ENCODE measurements around the gene FRY. TPM values are rescaled to one million over a fixed set of nuclear protein-coding genes. Genes with fewer than 3 reads are reported as not detected.
"Not testable (repeated sequence)": the region's sequence is repeated elsewhere in the genome, so short reads cannot be mapped to it uniquely, and the experiment has no call there.

The FRY gene
- 100 to 1,000 TPM; 122 to 165 TPM for total RNA-seq

GRCh38 chr13:32031025-32031814, at the start of gene FRY:
Gene FRY, plus strand, starts transcription at chr13:32031774. Its CDS starts 22 bp downstream, at chr13:32031796.
- ATAC-seq (ENCODE audit: insufficient number of reproducible peaks, low FRiP score, low read depth) (no peak), DNase-seq (ENCODE audit: low spot score) (peak; percentile 8)
- TF ChIP-seq, protein P1, sequence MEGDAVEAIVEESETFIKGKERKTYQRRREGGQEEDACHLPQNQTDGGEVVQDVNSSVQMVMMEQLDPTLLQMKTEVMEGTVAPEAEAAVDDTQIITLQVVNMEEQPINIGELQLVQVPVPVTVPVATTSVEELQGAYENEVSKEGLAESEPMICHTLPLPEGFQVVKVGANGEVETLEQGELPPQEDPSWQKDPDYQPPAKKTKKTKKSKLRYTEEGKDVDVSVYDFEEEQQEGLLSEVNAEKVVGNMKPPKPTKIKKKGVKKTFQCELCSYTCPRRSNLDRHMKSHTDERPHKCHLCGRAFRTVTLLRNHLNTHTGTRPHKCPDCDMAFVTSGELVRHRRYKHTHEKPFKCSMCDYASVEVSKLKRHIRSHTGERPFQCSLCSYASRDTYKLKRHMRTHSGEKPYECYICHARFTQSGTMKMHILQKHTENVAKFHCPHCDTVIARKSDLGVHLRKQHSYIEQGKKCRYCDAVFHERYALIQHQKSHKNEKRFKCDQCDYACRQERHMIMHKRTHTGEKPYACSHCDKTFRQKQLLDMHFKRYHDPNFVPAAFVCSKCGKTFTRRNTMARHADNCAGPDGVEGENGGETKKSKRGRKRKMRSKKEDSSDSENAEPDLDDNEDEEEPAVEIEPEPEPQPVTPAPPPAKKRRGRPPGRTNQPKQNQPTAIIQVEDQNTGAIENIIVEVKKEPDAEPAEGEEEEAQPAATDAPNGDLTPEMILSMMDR (IDR thresholded peaks at IDR 0.05) = peak; percentile 8
- Histone ChIP-seq H3K27me3 (replicated peaks; ENCODE audit: insufficient read depth) (no peaks in the 10 kb centered on the region), H3K36me3 (no peaks in the 10 kb centered on the region), H3K4me3 (peak within 1 kb of the TSS; percentile 89), H3K27ac (peak within 1 kb of the TSS; percentile 40 to 77), H3K9me3 (no peaks in the 10 kb centered on the region), H3K4me1 (ENCODE audit: control insufficient read depth in 1 of 2, low read depth in 2 of 2) (peaks cover 12 to 37% of the 10 kb centered on the region in 2 donors)

DNA sequence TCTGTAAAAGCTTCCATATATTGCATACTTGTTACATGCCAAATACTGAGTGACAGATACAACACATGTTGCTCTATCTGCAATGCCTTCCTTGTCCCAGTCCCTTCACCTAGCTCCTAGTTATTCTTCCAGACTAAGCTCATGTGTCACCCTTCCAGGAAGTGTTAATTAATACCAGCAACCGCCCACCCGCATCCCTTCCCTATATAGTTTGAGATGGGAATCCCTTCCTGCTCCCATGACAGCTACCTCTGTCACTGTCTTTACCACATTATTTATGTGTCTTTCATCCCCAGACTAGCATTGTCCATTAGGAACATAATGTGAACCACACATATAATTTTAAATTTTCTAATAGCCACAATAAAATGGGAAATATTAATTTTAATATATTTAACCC, 49.5 kb upstream of the FRY start:
- Histone ChIP-seq H3K4me1 (ENCODE audit: control insufficient read depth in 1 of 2, low read depth in 2 of 2) (peaks cover 0 to 6% of the 10 kb centered on the region in 2 donors), H3K36me3 (no peaks in the 10 kb centered on the region), H3K4me3 (no peak overlapping the region), H3K9me3 (no peaks in the 10 kb centered on the region), H3K27me3 (replicated peaks; ENCODE audit: insufficient read depth) (no peaks in the 10 kb centered on the region), H3K27ac (no peak overlapping the region)
- ATAC-seq (ENCODE audit: insufficient number of reproducible peaks, low FRiP score, low read depth) (no peak), DNase-seq (ENCODE audit: low spot score) (no peak)
- TF ChIP-seq, protein P1 (IDR thresholded peaks at IDR 0.05) = no peak

DNA sequence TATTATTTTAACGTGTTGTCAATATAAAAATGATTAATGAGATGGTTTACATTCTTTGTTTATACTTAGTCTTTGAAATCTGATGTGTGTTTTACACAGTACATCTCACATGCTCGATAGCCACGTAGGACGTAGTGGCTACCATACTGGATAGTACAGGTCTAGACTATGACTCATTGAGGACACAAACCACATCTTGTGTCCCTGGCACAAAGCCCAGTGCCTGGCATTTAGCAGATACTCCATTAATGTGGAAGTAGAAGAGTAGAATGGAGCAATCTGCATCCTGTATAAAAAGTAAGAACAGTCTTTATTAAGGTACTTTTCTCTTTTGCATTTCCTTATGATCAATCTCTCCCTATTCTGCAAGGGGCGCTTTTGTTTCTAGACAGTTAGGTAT, 49.0 kb upstream of the FRY start:
- peaks cover 0 to 6% of the 10 kb centered on the region in 2 donors for H3K4me1 ChIP-seq (ENCODE audit: control insufficient read depth in 1 of 2, low read depth in 2 of 2)
- TF ChIP-seq, protein P1 (IDR thresholded peaks at IDR 0.05) = no peak
- no peaks in the 10 kb centered on the region for H3K27me3 ChIP-seq (replicated peaks; ENCODE audit: insufficient read depth)
- no peaks in the 10 kb centered on the region for H3K36me3 ChIP-seq
- ATAC-seq (ENCODE audit: insufficient number of reproducible peaks, low FRiP score, low read depth) (no peak), DNase-seq (ENCODE audit: low spot score) (peak; percentile 36)
- no peak overlapping the region for H3K27ac ChIP-seq
- H3K4me3 ChIP-seq = no peak overlapping the region
- no peaks in the 10 kb centered on the region for H3K9me3 ChIP-seq

GRCh38 chr13:31983696-31984095, 47.9 kb upstream of the FRY start:
- not testable (repeated sequence) for ATAC-seq (ENCODE audit: insufficient number of reproducible peaks, low FRiP score, low read depth)

GRCh38 chr13:31984388-31984787, 47.2 kb upstream of the FRY start:
- not testable (repeated sequence) for H3K36me3 ChIP-seq; DNase-seq (ENCODE audit: low spot score); H3K9me3 ChIP-seq; H3K27me3 ChIP-seq (replicated peaks; ENCODE audit: insufficient read depth); H3K4me3 ChIP-seq; H3K27ac ChIP-seq; ATAC-seq (ENCODE audit: insufficient number of reproducible peaks, low FRiP score, low read depth); H3K4me1 ChIP-seq (ENCODE audit: control insufficient read depth in 1 of 2, low read depth in 2 of 2)

More at GRCh38 chr13:31983696-31984095, 47.9 kb upstream of the FRY start:
- not testable (repeated sequence) for H3K36me3 ChIP-seq; H3K27me3 ChIP-seq (replicated peaks; ENCODE audit: insufficient read depth); H3K27ac ChIP-seq; H3K9me3 ChIP-seq; H3K4me3 ChIP-seq; DNase-seq (ENCODE audit: low spot score); H3K4me1 ChIP-seq (ENCODE audit: control insufficient read depth in 1 of 2, low read depth in 2 of 2)

DNA sequence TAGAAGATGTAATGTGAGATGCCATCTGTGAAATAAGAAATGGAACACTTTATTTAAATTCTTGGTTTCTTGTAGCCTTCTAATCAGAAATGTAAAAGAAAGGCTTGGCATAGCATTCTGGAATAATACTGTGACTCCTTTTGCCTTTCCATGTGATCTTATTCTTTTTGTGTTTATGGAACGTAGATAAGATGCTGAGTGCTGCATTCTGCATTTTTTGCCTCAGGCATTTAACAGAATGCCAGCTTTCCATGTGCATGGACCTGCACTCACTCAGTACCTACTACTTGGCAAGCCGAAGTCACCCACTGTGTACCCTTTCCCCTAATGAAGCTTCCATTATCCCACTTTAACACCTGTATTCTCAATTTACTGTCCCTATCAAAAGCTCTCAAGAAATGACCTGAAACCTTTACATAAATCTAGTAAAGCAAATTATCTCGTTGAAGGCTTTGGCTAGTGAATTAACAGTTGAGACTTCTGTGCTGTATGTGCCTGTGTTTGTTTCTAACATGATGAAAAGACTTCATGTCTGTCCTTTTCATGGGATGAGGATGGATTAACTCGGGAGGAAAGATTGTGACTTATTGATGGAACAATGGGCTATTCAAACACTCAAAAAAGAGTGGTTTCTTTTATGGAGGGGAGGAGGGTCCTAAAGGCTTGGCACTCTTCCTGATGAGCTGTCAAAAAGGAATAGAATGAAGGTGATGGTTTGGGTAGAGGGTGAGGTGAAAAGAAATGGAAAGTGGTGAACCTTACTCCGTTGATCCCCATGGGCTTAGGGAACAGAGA, 44.7 kb upstream of the FRY start:
- no peak for DNase-seq (ENCODE audit: low spot score)
- ATAC-seq (ENCODE audit: insufficient number of reproducible peaks, low FRiP score, low read depth) = no peak
- Histone ChIP-seq H3K27ac (no peak overlapping the region), H3K27me3 (replicated peaks; ENCODE audit: insufficient read depth) (no peaks in the 10 kb centered on the region), H3K4me1 (ENCODE audit: control insufficient read depth in 1 of 2, low read depth in 2 of 2) (peaks cover 0 to 6% of the 10 kb centered on the region in 2 donors), H3K9me3 (no peaks in the 10 kb centered on the region), H3K4me3 (no peak overlapping the region), H3K36me3 (no peaks in the 10 kb centered on the region)
- TF ChIP-seq, protein P1 (IDR thresholded peaks at IDR 0.05) = no peak
